ENCODE measurements around the gene KCNS1. TPM values are rescaled to one million over a fixed set of nuclear protein-coding genes. Genes with fewer than 3 reads are reported as not detected.

KCNS1 gene
- total RNA-seq, 2 experiments from 2014 or later = not detected

GRCh38 chr20:45082468-45082867, 18.5 kb downstream of the KCNS1 start:
- TF ChIP-seq EZH2phosphoT487 (IDR thresholded peaks at IDR 0.05; ENCODE audit: borderline replicate concordance, low read depth, low read length) = no peak
- TF ChIP-seq, protein P1, sequence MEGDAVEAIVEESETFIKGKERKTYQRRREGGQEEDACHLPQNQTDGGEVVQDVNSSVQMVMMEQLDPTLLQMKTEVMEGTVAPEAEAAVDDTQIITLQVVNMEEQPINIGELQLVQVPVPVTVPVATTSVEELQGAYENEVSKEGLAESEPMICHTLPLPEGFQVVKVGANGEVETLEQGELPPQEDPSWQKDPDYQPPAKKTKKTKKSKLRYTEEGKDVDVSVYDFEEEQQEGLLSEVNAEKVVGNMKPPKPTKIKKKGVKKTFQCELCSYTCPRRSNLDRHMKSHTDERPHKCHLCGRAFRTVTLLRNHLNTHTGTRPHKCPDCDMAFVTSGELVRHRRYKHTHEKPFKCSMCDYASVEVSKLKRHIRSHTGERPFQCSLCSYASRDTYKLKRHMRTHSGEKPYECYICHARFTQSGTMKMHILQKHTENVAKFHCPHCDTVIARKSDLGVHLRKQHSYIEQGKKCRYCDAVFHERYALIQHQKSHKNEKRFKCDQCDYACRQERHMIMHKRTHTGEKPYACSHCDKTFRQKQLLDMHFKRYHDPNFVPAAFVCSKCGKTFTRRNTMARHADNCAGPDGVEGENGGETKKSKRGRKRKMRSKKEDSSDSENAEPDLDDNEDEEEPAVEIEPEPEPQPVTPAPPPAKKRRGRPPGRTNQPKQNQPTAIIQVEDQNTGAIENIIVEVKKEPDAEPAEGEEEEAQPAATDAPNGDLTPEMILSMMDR (conservative IDR thresholded peaks at IDR 0.05; ENCODE audit: low read length) = no peak
- no TSS peak for BruUV-seq (replicated peaks)
- Histone ChIP-seq H3K9me3 (ENCODE audit: low read length) (peaks cover 7% of the 10 kb centered on the region; the same call in 1 of the 2 replicates), H3K9me2 (ENCODE audit: insufficient read depth, low read length) (no peaks in the 10 kb centered on the region), H3K4me1 (ENCODE audit: insufficient read depth, low read length, poor library complexity, severe bottlenecking) (no peaks in the 10 kb centered on the region), H3K4me2 (ENCODE audit: low read length) (no peak overlapping the region), H2AFZ (ENCODE audit: low read length) (no peak overlapping the region), H3K4me3 (ENCODE audit: low read depth, low read length, poor library complexity, severe bottlenecking) (no peak overlapping the region), H4K20me1 (ENCODE audit: insufficient read depth, low read length) (no peaks in the 10 kb centered on the region), H3K27ac (ENCODE audit: low read depth, low read length, poor library complexity, severe bottlenecking) (no peak overlapping the region), H3K79me2 (ENCODE audit: insufficient read depth, low read depth, low read length) (no peaks in the 10 kb centered on the region), H3K36me3 (ENCODE audit: insufficient read depth, low read length) (peaks cover 65% of the 10 kb centered on the region)
- DNase-seq (ENCODE audit: low spot score) = no peak
- POLR2A ChIA-PET = no interaction called here
- CTCF ChIA-PET (ENCODE audit: unreplicated experiment) = no interaction called here
- intact Hi-C loops (cut with micrococcal nuclease; ENCODE audit: unreplicated experiment) = no loop called here

DNA sequence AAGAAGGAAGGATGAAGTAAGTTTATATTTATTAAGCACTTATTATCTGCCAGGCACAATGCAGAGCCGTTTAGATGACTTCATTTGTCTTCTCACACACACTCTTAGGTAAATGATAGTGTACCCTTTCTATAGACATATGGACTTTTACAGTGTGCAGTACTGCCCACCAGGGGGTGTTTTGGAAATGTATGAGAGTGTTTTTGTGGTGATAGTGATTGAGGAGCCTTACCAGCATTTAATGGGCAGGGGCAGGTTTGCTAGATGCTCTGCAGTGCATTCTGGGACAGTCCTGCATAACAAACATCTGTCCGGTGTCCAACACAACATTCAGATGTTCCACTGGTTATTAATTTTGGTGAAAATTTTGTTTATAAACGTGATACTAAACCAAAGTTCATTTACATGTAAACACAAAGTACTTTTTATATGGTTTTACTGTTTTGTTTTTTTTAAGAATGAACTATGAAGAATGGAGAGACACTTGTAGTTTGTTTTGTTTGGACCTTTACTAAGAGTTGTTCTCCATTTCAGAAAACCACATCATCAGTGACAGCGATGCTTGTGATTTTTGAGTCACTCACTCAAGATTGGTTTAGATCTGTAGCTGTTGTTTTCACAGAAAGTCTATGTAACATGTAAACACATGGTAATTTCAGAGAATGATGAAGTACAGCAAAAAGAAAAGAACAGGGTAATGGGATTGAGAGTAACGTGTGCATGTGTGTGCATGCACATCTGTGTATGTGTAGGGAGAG, 19.9 kb downstream of the KCNS1 start:
- no peak for TF ChIP-seq EZH2phosphoT487 (IDR thresholded peaks at IDR 0.05; ENCODE audit: borderline replicate concordance, low read depth, low read length)
- TF ChIP-seq, protein P1 (conservative IDR thresholded peaks at IDR 0.05; ENCODE audit: low read length) = peak; percentile 71
- peak; percentile 16 for DNase-seq (ENCODE audit: low spot score)
- Histone ChIP-seq H2AFZ (ENCODE audit: low read length) (no peak overlapping the region), H3K79me2 (ENCODE audit: insufficient read depth, low read depth, low read length) (no peaks in the 10 kb centered on the region), H3K9me3 (ENCODE audit: low read length) (peaks cover 7% of the 10 kb centered on the region; the same call in 1 of the 2 replicates), H4K20me1 (ENCODE audit: insufficient read depth, low read length) (no peaks in the 10 kb centered on the region), H3K36me3 (ENCODE audit: insufficient read depth, low read length) (peaks cover 74% of the 10 kb centered on the region), H3K4me1 (ENCODE audit: insufficient read depth, low read length, poor library complexity, severe bottlenecking) (no peaks in the 10 kb centered on the region), H3K9me2 (ENCODE audit: insufficient read depth, low read length) (no peaks in the 10 kb centered on the region), H3K27ac (ENCODE audit: low read depth, low read length, poor library complexity, severe bottlenecking) (no peak overlapping the region), H3K4me3 (ENCODE audit: low read depth, low read length, poor library complexity, severe bottlenecking) (no peak overlapping the region), H3K4me2 (ENCODE audit: low read length) (no peak overlapping the region)
- ChIA-PET CTCF (ENCODE audit: unreplicated experiment) (no interaction called here), POLR2A (no interaction called here)
- intact Hi-C loops (cut with micrococcal nuclease; ENCODE audit: unreplicated experiment) = no loop called here
- no TSS peak for BruUV-seq (replicated peaks)

DNA sequence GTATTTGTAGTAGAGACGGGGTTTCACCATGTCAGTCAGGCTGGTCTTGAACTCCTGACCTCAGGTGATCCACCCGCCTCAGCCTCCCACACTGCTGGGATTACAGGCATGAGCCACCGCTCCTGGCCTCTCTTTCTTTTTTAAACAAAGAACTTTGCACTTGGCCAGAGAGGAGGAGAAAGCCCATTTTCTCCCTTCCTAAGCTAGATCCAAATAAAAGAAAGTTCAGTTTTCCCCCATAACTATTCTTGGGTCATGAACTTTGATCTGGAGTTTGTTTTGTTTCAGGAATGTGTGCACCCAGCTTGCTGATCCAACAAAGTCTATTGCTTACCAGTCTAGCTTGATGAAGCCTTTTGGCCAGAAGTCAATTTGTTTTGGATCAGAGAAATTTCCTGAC, 23.4 kb downstream of the KCNS1 start:
- Histone ChIP-seq H3K4me2 (ENCODE audit: low read length) (no peak overlapping the region), H3K36me3 (ENCODE audit: insufficient read depth, low read length) (peaks cover 99% of the 10 kb centered on the region), H2AFZ (ENCODE audit: low read length) (no peak overlapping the region), H3K4me1 (ENCODE audit: insufficient read depth, low read length, poor library complexity, severe bottlenecking) (no peaks in the 10 kb centered on the region), H3K27ac (ENCODE audit: low read depth, low read length, poor library complexity, severe bottlenecking) (no peak overlapping the region), H3K4me3 (ENCODE audit: low read depth, low read length, poor library complexity, severe bottlenecking) (no peak overlapping the region), H3K9me3 (ENCODE audit: low read length) (peaks cover 4% of the 10 kb centered on the region; the same call in 1 of the 2 replicates), H4K20me1 (ENCODE audit: insufficient read depth, low read length) (no peaks in the 10 kb centered on the region), H3K79me2 (ENCODE audit: insufficient read depth, low read depth, low read length) (no peaks in the 10 kb centered on the region), H3K9me2 (ENCODE audit: insufficient read depth, low read length) (no peaks in the 10 kb centered on the region)
- no peak for TF ChIP-seq EZH2phosphoT487 (IDR thresholded peaks at IDR 0.05; ENCODE audit: borderline replicate concordance, low read depth, low read length)
- TF ChIP-seq, protein P1 (conservative IDR thresholded peaks at IDR 0.05; ENCODE audit: low read length) = no peak
- ChIA-PET POLR2A (interaction anchor here (0.6 kb wide), 1 partner anchor 21 kb away, joined by 3 read pairs; no protein-coding TSS in a partner anchor), CTCF (ENCODE audit: unreplicated experiment) (interaction anchor here (1.4 kb wide), 1 partner anchor 27 kb away, joined by 3 read pairs; no protein-coding TSS in a partner anchor)
- intact Hi-C loops (cut with micrococcal nuclease; ENCODE audit: unreplicated experiment) = no loop called here
- no peak for DNase-seq (ENCODE audit: low spot score)
- BruUV-seq (replicated peaks) = no TSS peak
